Measurements from ENCODE around the gene RSRC1.

GRCh38 chr3:158493931-158494330 lies 384.0 kb downstream of the RSRC1 start:
- no peak for TF ChIP-seq CTCF (conservative IDR thresholded peaks at IDR 0.05)
- no peak for TF ChIP-seq EZH2 (IDR thresholded peaks at IDR 0.05; ENCODE audit: low read depth)

All from PC-9 (cell line).